BLaER1 (cell line): ENCODE data around the gene USF2.

Experiments
- H3K27ac ChIP-seq: shearing (Covaris generic); formaldehyde crosslinking; 2 replicates; pipeline ENCODE4 v1.8.1; 2022
- H3K27me3 ChIP-seq: shearing (Covaris generic); formaldehyde crosslinking; 2 replicates; pipeline ENCODE4 v1.8.1; 2022
- H3K36me3 ChIP-seq: shearing (Covaris generic); formaldehyde crosslinking; 2 replicates; pipeline ENCODE4 v1.8.1; 2022
- H3K4me1 ChIP-seq: shearing (Covaris generic); formaldehyde crosslinking; 2 replicates; pipeline ENCODE4 v1.8.1; 2022
- H3K4me2 ChIP-seq: shearing (Covaris generic); formaldehyde crosslinking; 2 replicates; pipeline ENCODE4 v1.8.1; 2022
- H3K4me3 ChIP-seq: shearing (Covaris generic); formaldehyde crosslinking; 2 replicates; pipeline ENCODE4 v1.8.1; 2022
- H3K9ac ChIP-seq: shearing (Covaris generic); formaldehyde crosslinking; 2 replicates; pipeline ENCODE4 v1.8.1; 2022
- H3K9me3 ChIP-seq: shearing (Covaris generic); formaldehyde crosslinking; 2 replicates; pipeline ENCODE4 v1.8.1; 2022
- H4K20me1 ChIP-seq: shearing (Covaris generic); formaldehyde crosslinking; 2 replicates; pipeline ENCODE4 v1.8.1; 2022
- Cebpa-rat ChIP-seq: shearing (Covaris generic); IDR thresholded peaks from 2 replicates; pipeline ENCODE4 v1.8.1; 2022

USF2 gene

DNA sequence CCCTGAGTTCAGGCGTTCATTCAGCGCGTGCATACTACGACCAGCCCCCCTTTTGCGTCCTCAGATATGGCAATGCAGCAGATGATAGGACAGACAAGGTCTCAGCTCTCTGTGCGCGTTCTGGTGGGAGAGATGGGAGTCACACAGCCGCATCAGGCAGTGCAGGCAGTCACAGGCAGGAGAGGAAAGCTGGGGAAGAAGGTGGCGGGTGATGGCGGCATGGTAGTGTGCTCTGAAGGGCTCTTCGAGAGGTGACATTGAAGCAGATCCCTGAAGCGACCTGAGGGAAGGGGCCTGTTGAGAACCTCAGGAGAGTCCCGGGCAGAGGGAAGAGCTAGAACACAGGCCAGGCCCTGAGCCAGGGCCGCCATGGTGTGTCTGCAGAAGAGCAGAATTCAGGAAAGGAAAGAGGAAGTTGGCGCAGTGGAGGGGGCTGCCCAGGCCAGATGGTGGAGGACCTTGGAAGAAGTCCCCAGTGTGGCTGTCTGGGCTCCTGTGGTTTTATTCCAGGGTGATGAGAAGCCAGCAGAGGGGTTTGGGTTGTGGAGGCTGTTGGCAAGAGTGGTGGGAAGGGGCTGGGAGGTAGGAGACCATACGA is 3.5 kb downstream of the USF2 start:
- Histone ChIP-seq H3K9ac (peak overlapping the region; percentile 41; the same call in 1 of the 2 replicates), H3K27me3 (no peaks in the 10 kb centered on the region), H3K4me2 (peak overlapping the region; percentile 82), H3K36me3 (peaks cover 72% of the 10 kb centered on the region), H3K4me3 (no peak overlapping the region), H3K4me1 (peaks cover 36% of the 10 kb centered on the region), H3K9me3 (no peaks in the 10 kb centered on the region), H3K27ac (peak overlapping the region; percentile 65), H4K20me1 (peaks cover 20% of the 10 kb centered on the region; the same call in 1 of the 2 replicates)
- TF ChIP-seq Cebpa-rat = no peak

- Histone ChIP-seq H3K9me3 (no peaks in the 10 kb centered on the region), H3K27ac (peak overlapping the region; percentile 65), H3K9ac (no peak overlapping the region), H3K4me1 (peaks cover 36% of the 10 kb centered on the region), H3K4me2 (peak overlapping the region; percentile 82), H3K27me3 (no peaks in the 10 kb centered on the region), H3K36me3 (peaks cover 81% of the 10 kb centered on the region), H4K20me1 (peaks cover 20% of the 10 kb centered on the region; the same call in 1 of the 2 replicates), H3K4me3 (no peak overlapping the region)
- TF ChIP-seq Cebpa-rat = no peak
Observed at GRCh38 chr19:35272954-35273649, 4.3 kb downstream of the USF2 start.

DNA sequence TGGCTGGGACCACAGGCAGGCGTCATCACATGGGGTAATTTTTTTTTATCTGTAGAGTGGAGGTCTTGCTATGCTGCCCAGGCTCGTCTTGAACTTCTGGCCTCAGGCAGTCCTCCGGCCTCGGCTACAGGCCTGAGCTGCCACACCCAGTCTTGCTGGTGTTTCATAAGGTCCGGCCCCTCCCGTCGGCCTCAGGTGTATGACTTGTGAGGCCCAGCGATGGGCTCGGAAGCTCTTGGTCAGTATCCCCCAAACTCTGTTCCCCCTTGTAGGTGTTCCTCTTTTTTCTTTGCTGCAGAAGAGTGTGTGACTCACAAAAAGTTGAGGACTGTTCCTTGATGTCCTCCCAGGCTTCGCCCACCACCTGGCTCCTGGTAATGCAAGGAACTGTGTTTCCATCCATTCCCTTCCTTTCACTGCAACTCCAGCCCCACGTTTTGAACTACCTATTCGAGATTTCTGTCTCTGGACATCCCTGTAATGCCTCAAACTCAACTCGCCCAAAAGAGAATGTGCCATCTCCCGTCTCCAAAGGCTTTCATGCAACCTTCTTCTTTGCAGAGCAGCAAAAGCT is 5.0 kb downstream of the USF2 start:
- H3K36me3 ChIP-seq = peaks cover 88% of the 10 kb centered on the region
- H3K4me2 ChIP-seq = no peak overlapping the region
- H3K9ac ChIP-seq = no peak overlapping the region
- no peaks in the 10 kb centered on the region for H3K27me3 ChIP-seq
- peaks cover 20% of the 10 kb centered on the region; the same call in 1 of the 2 replicates for H4K20me1 ChIP-seq
- TF ChIP-seq Cebpa-rat = no peak
- no peak overlapping the region for H3K4me3 ChIP-seq
- H3K9me3 ChIP-seq = no peaks in the 10 kb centered on the region
- peaks cover 36% of the 10 kb centered on the region for H3K4me1 ChIP-seq
- H3K27ac ChIP-seq = no peak overlapping the region

DNA sequence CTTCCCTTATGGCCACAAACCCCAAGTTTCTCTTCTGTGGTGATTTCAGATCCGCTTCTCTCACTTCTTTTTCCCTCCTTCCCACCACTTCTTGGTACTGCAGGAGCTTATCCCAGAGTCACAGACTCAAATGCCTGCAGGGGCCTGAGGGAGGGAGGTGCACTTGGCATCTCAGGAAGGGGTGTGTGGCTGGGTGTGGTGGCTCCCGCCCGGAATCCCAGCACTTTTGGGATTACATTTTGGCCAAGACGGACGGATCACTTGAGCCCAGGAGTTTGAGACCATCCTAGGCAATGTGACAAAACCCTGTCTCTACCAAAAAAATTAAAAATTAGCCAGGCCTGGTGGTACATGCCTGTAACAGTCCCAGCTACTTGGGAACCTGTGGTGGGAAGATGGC is 5.6 kb downstream of the USF2 start:
- Histone ChIP-seq H3K27ac (no peak overlapping the region), H3K4me1 (peaks cover 36% of the 10 kb centered on the region), H3K4me3 (no peak overlapping the region), H3K36me3 (peaks cover 93% of the 10 kb centered on the region), H3K9me3 (no peaks in the 10 kb centered on the region), H3K27me3 (no peaks in the 10 kb centered on the region), H3K4me2 (no peak overlapping the region), H3K9ac (no peak overlapping the region), H4K20me1 (peaks cover 20% of the 10 kb centered on the region; the same call in 1 of the 2 replicates)
- no peak for TF ChIP-seq Cebpa-rat

GRCh38 chr19:35276706-35277281 is 8.0 kb downstream of the USF2 start:
- no peak overlapping the region for H3K4me3 ChIP-seq
- H3K9ac ChIP-seq = no peak overlapping the region
- no peak for TF ChIP-seq Cebpa-rat
- H3K9me3 ChIP-seq = no peaks in the 10 kb centered on the region
- 0 out of 2 replicates have a peak overlapping the region, but pooled peaks have one; percentile 18 for H3K27ac ChIP-seq
- no peaks in the 10 kb centered on the region for H3K27me3 ChIP-seq
- peaks cover 83% of the 10 kb centered on the region for H3K36me3 ChIP-seq
- no peak overlapping the region for H3K4me2 ChIP-seq
- H3K4me1 ChIP-seq = peaks cover 40% of the 10 kb centered on the region
- peaks cover 10% of the 10 kb centered on the region; the same call in 1 of the 2 replicates for H4K20me1 ChIP-seq

GRCh38 chr19:35278578-35279284 is 10.0 kb downstream of the USF2 start:
- H3K36me3 ChIP-seq = peaks cover 64% of the 10 kb centered on the region
- TF ChIP-seq Cebpa-rat = no peak
- no peak overlapping the region for H3K27ac ChIP-seq
- H4K20me1 ChIP-seq = no peaks in the 10 kb centered on the region; the same call in 1 of the 2 replicates
- H3K9me3 ChIP-seq = no peaks in the 10 kb centered on the region
- H3K27me3 ChIP-seq = no peaks in the 10 kb centered on the region
- H3K4me1 ChIP-seq = peaks cover 35% of the 10 kb centered on the region
- no peak overlapping the region for H3K4me2 ChIP-seq
- H3K4me3 ChIP-seq = no peak overlapping the region
- no peak overlapping the region for H3K9ac ChIP-seq

- no peak overlapping the region for H3K9ac ChIP-seq
- no peaks in the 10 kb centered on the region for H3K27me3 ChIP-seq
- H3K36me3 ChIP-seq = peaks cover 57% of the 10 kb centered on the region
- no peaks in the 10 kb centered on the region; the same call in 1 of the 2 replicates for H4K20me1 ChIP-seq
- H3K4me1 ChIP-seq = peaks cover 35% of the 10 kb centered on the region
- H3K9me3 ChIP-seq = no peaks in the 10 kb centered on the region
- no peak overlapping the region for H3K27ac ChIP-seq
- H3K4me2 ChIP-seq = peak overlapping the region; percentile 76
- no peak overlapping the region for H3K4me3 ChIP-seq
- TF ChIP-seq Cebpa-rat = no peak
Observed at GRCh38 chr19:35279374-35279773, 10.6 kb downstream of the USF2 start.

DNA sequence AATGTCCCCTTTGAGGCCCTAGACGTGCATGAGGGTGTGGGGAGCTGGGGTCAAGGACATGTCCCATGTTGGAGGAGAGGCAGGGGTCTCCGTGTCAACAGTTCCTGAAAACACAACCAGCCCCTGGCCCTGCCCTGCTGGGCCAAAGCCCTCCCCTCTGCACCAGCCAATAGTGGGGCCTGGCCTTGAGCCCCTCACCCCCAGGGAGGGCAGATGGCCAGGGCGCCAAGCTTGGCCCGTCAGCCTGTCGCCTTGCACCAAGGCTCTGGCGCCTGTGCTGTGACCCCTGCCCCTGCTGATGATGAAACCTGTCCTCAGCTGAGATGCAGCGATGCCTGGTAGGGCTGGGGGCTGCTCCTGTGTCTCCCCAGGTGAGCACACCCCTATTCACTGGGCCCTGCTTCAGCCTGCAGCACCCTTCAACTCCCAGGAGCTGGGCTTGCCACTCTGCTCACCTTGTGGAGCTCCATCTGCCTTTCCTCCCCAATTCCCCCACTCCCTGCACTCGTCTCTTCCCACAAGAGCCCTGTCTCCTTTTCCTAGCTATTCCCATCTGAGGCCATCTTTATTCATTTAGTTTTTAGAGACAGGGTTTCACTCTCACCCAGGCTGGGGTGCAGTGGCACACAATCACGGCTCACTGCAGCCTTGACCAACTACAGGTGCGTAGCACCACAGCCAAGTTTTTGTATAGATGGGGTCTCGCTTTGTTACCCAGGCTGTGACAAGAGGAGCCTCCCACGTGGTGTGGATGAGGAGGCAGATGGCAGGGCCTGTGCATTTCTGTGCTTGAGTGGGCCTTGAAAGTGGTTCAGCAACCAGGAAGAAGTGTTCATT is 11.4 kb downstream of the USF2 start:
- no peak overlapping the region for H3K4me3 ChIP-seq
- H3K9me3 ChIP-seq = no peaks in the 10 kb centered on the region
- TF ChIP-seq Cebpa-rat = no peak
- peak overlapping the region; percentile 19; the same call in 1 of the 2 replicates for H3K9ac ChIP-seq
- peaks cover 42% of the 10 kb centered on the region for H3K4me1 ChIP-seq
- H3K27ac ChIP-seq = peak overlapping the region; percentile 39; the same call in 1 of the 2 replicates
- H3K36me3 ChIP-seq = peaks cover 49% of the 10 kb centered on the region
- peak overlapping the region; percentile 76 for H3K4me2 ChIP-seq
- H3K27me3 ChIP-seq = no peaks in the 10 kb centered on the region
- no peaks in the 10 kb centered on the region; the same call in 1 of the 2 replicates for H4K20me1 ChIP-seq

- peak overlapping the region; percentile 39; the same call in 1 of the 2 replicates for H3K27ac ChIP-seq
- no peaks in the 10 kb centered on the region; the same call in 1 of the 2 replicates for H4K20me1 ChIP-seq
- TF ChIP-seq Cebpa-rat = no peak
- H3K36me3 ChIP-seq = peaks cover 38% of the 10 kb centered on the region
- H3K4me2 ChIP-seq = peak overlapping the region; percentile 76; the same call in 1 of the 2 replicates
- no peak overlapping the region for H3K9ac ChIP-seq
- peaks cover 43% of the 10 kb centered on the region for H3K4me1 ChIP-seq
- no peaks in the 10 kb centered on the region for H3K9me3 ChIP-seq
- H3K27me3 ChIP-seq = no peaks in the 10 kb centered on the region
- H3K4me3 ChIP-seq = no peak overlapping the region
Observed at GRCh38 chr19:35281303-35281702, 12.5 kb downstream of the USF2 start.
